Measurements from ENCODE around the gene SYNRG.

The SYNRG gene

DNA sequence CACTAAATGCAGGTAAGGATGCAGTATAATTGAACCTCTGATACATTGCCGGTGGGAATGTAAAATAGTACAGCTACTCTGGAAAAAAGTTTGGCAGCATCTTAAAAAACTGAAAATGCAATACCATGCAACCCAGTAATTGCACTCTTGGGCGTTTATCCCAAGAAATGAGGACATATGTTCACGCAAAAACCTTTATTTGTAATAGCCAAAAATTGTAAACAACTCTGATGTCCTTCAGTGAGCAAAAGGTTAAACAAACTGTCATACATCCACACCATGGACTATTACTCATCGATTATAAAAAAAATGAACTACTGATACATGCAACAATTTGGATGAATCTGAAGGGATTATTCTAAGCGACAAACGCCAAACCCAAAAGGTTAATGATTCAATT lies 16.9 kb downstream of the SYNRG start:
- no peak overlapping the region for H3K4me3 ChIP-seq (ENCODE audit: low read depth in 1 of 2, low read length in 2 of 2)
- H3K27me3 ChIP-seq (ENCODE audit: control insufficient read depth in 1 of 2, insufficient read depth in 2 of 2, low read length in 2 of 2), result no peaks in the 10 kb centered on the region
- no peak overlapping the region for H3K27ac ChIP-seq (ENCODE audit: low read depth, low read length)
- no peaks in the 10 kb centered on the region for H3K4me1 ChIP-seq (ENCODE audit: insufficient read depth, low read length)
- no peak overlapping the region for H3K9ac ChIP-seq (ENCODE audit: low read length)
- H3K36me3 ChIP-seq (ENCODE audit: insufficient read depth, low read length), result peaks cover 22% of the 10 kb centered on the region
- H3K9me3 ChIP-seq (ENCODE audit: low read length), result no peaks in the 10 kb centered on the region

DNA sequence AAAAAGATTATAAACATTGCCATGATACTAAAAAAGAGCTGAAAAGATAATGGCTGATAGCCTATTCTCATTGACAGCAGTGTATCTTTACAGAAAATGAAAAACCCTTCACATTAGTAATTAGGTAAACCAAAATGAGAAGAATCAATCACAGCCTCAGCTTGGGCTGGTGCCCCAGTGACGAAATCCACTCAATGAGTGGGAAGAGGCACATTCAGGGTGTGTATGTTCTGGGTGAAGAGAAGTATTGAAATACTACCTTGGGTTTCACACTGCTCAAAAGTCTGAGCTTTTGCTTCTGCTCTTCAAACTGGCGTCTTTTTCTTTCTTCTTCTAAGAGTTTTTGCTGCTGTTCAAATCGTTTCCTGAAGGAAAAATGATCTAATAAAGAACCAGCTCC lies 24.2 kb downstream of the SYNRG start:
- Histone ChIP-seq H3K9ac (ENCODE audit: low read length) (no peak overlapping the region), H3K27me3 (ENCODE audit: control insufficient read depth in 1 of 2, insufficient read depth in 2 of 2, low read length in 2 of 2) (no peaks in the 10 kb centered on the region), H3K27ac (ENCODE audit: low read depth, low read length) (no peak overlapping the region), H3K9me3 (ENCODE audit: low read length) (no peaks in the 10 kb centered on the region), H3K4me1 (ENCODE audit: insufficient read depth, low read length) (no peaks in the 10 kb centered on the region), H3K4me3 (ENCODE audit: low read depth in 1 of 2, low read length in 2 of 2) (no peak overlapping the region), H3K36me3 (ENCODE audit: insufficient read depth, low read length) (peaks cover 48% of the 10 kb centered on the region)

- H3K9ac ChIP-seq (ENCODE audit: low read length), result no peak overlapping the region
- H3K4me3 ChIP-seq (ENCODE audit: low read depth in 1 of 2, low read length in 2 of 2), result no peak overlapping the region
- H3K27me3 ChIP-seq (ENCODE audit: control insufficient read depth in 1 of 2, insufficient read depth in 2 of 2, low read length in 2 of 2), result no peaks in the 10 kb centered on the region
- peaks cover 3% of the 10 kb centered on the region for H3K9me3 ChIP-seq (ENCODE audit: low read length)
- H3K36me3 ChIP-seq (ENCODE audit: insufficient read depth, low read length), result peaks cover 46% of the 10 kb centered on the region
- no peaks in the 10 kb centered on the region for H3K4me1 ChIP-seq (ENCODE audit: insufficient read depth, low read length)
- H3K27ac ChIP-seq (ENCODE audit: low read depth, low read length), result no peak overlapping the region
Measured at GRCh38 chr17:37576281-37576680, 32.9 kb downstream of the SYNRG start.

DNA sequence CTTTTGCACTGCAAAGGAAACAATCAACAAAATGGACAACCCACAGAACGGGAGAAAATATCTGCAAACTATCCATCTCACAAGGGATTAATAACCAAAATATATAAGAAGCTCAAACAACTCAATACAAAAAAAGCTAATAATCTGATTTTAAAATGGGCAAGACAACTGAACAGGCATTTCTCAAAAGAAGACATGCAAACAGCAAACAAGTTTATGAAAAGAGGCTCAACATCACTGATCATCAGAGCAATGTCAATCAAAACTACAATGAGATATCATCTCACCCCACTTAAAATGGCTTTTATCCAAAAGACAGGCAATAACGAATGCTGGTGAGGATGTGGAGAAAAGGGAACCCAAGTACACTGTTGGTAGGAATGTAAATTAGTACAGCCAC lies 34.8 kb downstream of the SYNRG start:
- no peak overlapping the region for H3K27ac ChIP-seq (ENCODE audit: low read depth, low read length)
- no peaks in the 10 kb centered on the region for H3K4me1 ChIP-seq (ENCODE audit: insufficient read depth, low read length)
- H3K9me3 ChIP-seq (ENCODE audit: low read length), result peaks cover 3% of the 10 kb centered on the region
- no peak overlapping the region for H3K9ac ChIP-seq (ENCODE audit: low read length)
- no peaks in the 10 kb centered on the region for H3K27me3 ChIP-seq (ENCODE audit: control insufficient read depth in 1 of 2, insufficient read depth in 2 of 2, low read length in 2 of 2)
- peaks cover 47% of the 10 kb centered on the region for H3K36me3 ChIP-seq (ENCODE audit: insufficient read depth, low read length)
- H3K4me3 ChIP-seq (ENCODE audit: low read depth in 1 of 2, low read length in 2 of 2), result no peak overlapping the region

GRCh38 chr17:37571674-37572073 lies 37.5 kb downstream of the SYNRG start:
- Histone ChIP-seq H3K27me3 (ENCODE audit: control insufficient read depth in 1 of 2, insufficient read depth in 2 of 2, low read length in 2 of 2) (no peaks in the 10 kb centered on the region), H3K36me3 (ENCODE audit: insufficient read depth, low read length) (peaks cover 51% of the 10 kb centered on the region), H3K27ac (ENCODE audit: low read depth, low read length) (no peak overlapping the region), H3K9me3 (ENCODE audit: low read length) (peaks cover 3% of the 10 kb centered on the region), H3K4me3 (ENCODE audit: low read depth in 1 of 2, low read length in 2 of 2) (no peak overlapping the region), H3K9ac (ENCODE audit: low read length) (no peak overlapping the region), H3K4me1 (ENCODE audit: insufficient read depth, low read length) (no peaks in the 10 kb centered on the region)

DNA sequence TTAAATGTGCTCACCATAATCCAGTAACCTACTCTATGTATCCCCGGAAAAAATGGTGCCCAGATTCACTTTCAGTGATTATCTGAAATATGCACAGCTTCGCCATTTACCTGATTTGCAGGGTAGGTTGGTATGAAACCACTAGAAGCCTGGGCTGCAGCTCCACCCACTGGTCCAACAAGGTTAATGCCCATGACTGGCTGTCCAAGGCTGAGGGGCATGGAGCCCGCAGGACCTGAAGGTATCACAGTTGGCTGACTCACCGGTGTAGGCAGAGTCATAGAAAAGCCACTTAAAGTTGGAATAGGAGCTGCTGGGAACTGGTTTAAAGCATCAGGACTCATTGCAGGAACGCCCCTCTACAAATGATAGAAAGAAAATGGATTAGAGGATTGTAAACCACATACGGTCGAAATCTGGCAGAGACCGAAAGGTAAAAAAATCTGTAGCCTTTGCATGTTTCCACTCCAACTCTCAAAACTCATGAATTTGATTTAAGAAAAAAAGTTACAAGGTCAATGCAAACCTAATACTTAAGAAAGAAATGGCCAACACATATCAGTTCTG lies 38.6 kb downstream of the SYNRG start:
- H3K36me3 ChIP-seq (ENCODE audit: insufficient read depth, low read length), result peaks cover 53% of the 10 kb centered on the region
- H3K4me1 ChIP-seq (ENCODE audit: insufficient read depth, low read length), result no peaks in the 10 kb centered on the region
- H3K27ac ChIP-seq (ENCODE audit: low read depth, low read length), result no peak overlapping the region
- H3K4me3 ChIP-seq (ENCODE audit: low read depth in 1 of 2, low read length in 2 of 2), result no peak overlapping the region
- H3K27me3 ChIP-seq (ENCODE audit: control insufficient read depth in 1 of 2, insufficient read depth in 2 of 2, low read length in 2 of 2), result no peaks in the 10 kb centered on the region
- H3K9ac ChIP-seq (ENCODE audit: low read length), result no peak overlapping the region
- peaks cover 3% of the 10 kb centered on the region for H3K9me3 ChIP-seq (ENCODE audit: low read length)

- no peaks in the 10 kb centered on the region for H3K4me1 ChIP-seq (ENCODE audit: insufficient read depth, low read length)
- no peak overlapping the region for H3K27ac ChIP-seq (ENCODE audit: low read depth, low read length)
- peaks cover 35% of the 10 kb centered on the region for H3K36me3 ChIP-seq (ENCODE audit: insufficient read depth, low read length)
Measured at GRCh38 chr17:37568350-37569053, 40.7 kb downstream of the SYNRG start.

GRCh38 chr17:37567538-37567937 lies 41.7 kb downstream of the SYNRG start:
- H3K4me3 ChIP-seq (ENCODE audit: low read depth in 1 of 2, low read length in 2 of 2), result no peak overlapping the region
- H3K36me3 ChIP-seq (ENCODE audit: insufficient read depth, low read length), result peaks cover 31% of the 10 kb centered on the region
- H3K9me3 ChIP-seq (ENCODE audit: low read length), result no peaks in the 10 kb centered on the region
- H3K9ac ChIP-seq (ENCODE audit: low read length), result no peak overlapping the region
- H3K4me1 ChIP-seq (ENCODE audit: insufficient read depth, low read length), result no peaks in the 10 kb centered on the region
- no peaks in the 10 kb centered on the region for H3K27me3 ChIP-seq (ENCODE audit: control insufficient read depth in 1 of 2, insufficient read depth in 2 of 2, low read length in 2 of 2)
- H3K27ac ChIP-seq (ENCODE audit: low read depth, low read length), result no peak overlapping the region

More at GRCh38 chr17:37568350-37569053, 40.7 kb downstream of the SYNRG start:
- Histone ChIP-seq H3K9me3 (ENCODE audit: low read length) (no peaks in the 10 kb centered on the region), H3K4me3 (ENCODE audit: low read depth in 1 of 2, low read length in 2 of 2) (no peak overlapping the region), H3K27me3 (ENCODE audit: control insufficient read depth in 1 of 2, insufficient read depth in 2 of 2, low read length in 2 of 2) (no peaks in the 10 kb centered on the region), H3K9ac (ENCODE audit: low read length) (no peak overlapping the region)

GRCh38 chr17:37567137-37567536 lies 42.1 kb downstream of the SYNRG start:
- H3K4me1 ChIP-seq (ENCODE audit: insufficient read depth, low read length), result no peaks in the 10 kb centered on the region
- no peaks in the 10 kb centered on the region for H3K9me3 ChIP-seq (ENCODE audit: low read length)
- no peaks in the 10 kb centered on the region for H3K27me3 ChIP-seq (ENCODE audit: control insufficient read depth in 1 of 2, insufficient read depth in 2 of 2, low read length in 2 of 2)
- no peak overlapping the region for H3K27ac ChIP-seq (ENCODE audit: low read depth, low read length)
- H3K9ac ChIP-seq (ENCODE audit: low read length), result no peak overlapping the region
- H3K4me3 ChIP-seq (ENCODE audit: low read depth in 1 of 2, low read length in 2 of 2), result no peak overlapping the region
- H3K36me3 ChIP-seq (ENCODE audit: insufficient read depth, low read length), result peaks cover 31% of the 10 kb centered on the region

DNA sequence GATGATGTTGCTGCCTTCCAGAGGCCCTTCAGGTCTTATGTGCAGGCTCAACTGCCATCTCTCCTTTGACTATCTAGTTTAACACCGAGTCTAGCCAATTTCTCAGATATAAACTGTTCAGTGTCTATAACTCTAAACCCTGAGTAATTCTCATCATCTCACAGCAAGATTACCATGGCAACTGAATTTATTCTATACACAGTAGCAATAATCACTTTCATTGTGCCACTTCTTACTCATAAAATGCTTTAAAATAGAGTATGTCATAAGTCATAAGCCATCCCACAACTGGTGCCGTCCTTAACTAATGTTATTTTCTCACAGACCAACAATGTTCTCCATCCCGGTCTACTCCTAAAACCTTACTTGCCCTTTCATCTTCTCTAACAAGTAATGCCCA lies 45.0 kb downstream of the SYNRG start:
- H3K9me3 ChIP-seq (ENCODE audit: low read length), result no peaks in the 10 kb centered on the region
- H3K36me3 ChIP-seq (ENCODE audit: insufficient read depth, low read length), result peaks cover 33% of the 10 kb centered on the region
- H3K27me3 ChIP-seq (ENCODE audit: control insufficient read depth in 1 of 2, insufficient read depth in 2 of 2, low read length in 2 of 2), result no peaks in the 10 kb centered on the region
- H3K4me3 ChIP-seq (ENCODE audit: low read depth in 1 of 2, low read length in 2 of 2), result no peak overlapping the region
- H3K9ac ChIP-seq (ENCODE audit: low read length), result no peak overlapping the region
- no peaks in the 10 kb centered on the region for H3K4me1 ChIP-seq (ENCODE audit: insufficient read depth, low read length)
- no peak overlapping the region for H3K27ac ChIP-seq (ENCODE audit: low read depth, low read length)

DNA sequence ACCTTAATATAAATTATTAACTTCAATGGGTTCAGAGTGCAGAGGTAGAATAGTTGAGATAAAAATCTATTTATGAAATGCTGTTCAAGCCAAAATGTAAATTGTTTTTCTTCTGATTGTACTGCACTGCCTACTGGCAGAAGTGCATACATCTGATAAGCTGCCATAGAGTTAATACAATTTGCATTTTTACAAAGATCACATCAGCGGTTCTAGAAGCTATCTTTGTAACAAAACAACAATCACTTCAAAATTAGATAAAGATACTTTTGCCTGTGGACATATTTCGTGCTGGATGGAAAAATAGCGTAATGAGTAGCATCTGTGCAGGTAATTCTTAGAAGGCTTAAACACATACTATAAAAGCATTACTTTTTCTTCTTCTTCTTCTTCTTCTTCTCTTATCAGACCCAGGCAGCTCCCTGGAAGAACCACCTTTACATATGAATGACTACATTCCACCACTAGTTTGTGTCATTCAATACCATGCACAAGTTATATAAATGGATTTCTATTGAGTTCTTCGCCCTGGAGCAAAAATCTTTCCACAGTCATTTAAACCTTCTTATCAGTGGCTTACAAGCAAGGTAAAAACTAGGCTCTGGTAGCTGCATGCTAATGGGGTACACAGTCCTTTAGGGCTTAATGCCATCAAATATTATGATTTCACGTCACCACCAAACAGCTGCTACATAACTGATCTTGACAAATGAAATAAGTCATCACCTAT lies 47.0 kb downstream of the SYNRG start:
- no peaks in the 10 kb centered on the region for H3K9me3 ChIP-seq (ENCODE audit: low read length)
- H3K27ac ChIP-seq (ENCODE audit: low read depth, low read length), result no peak overlapping the region
- no peaks in the 10 kb centered on the region for H3K27me3 ChIP-seq (ENCODE audit: control insufficient read depth in 1 of 2, insufficient read depth in 2 of 2, low read length in 2 of 2)
- peaks cover 30% of the 10 kb centered on the region for H3K36me3 ChIP-seq (ENCODE audit: insufficient read depth, low read length)
- no peaks in the 10 kb centered on the region for H3K4me1 ChIP-seq (ENCODE audit: insufficient read depth, low read length)
- no peak overlapping the region for H3K9ac ChIP-seq (ENCODE audit: low read length)
- H3K4me3 ChIP-seq (ENCODE audit: low read depth in 1 of 2, low read length in 2 of 2), result no peak overlapping the region

Data from muscle layer of colon (tissue), 2 donors.